GM18519 (cell line): ENCODE data around the gene LGALS3.

Source experiments
- ATAC-seq: cut with Tn5 transposase; IDR thresholded peaks from one replicate; pipeline ENCODE4 v1.9.1; 2021; ENCODE audit warnings: mild to moderate bottlenecking, moderate library complexity; ENCODE audit not compliant: unreplicated experiment, low FRiP score

LGALS3 gene

GRCh38 chr14:55111122-55111708, 17.8 kb upstream of the LGALS3 start:
- no peak for ATAC-seq

- ATAC-seq, result no peak
Observed at GRCh38 chr14:55114720-55115119, 14.3 kb upstream of the LGALS3 start.

- no peak for ATAC-seq
Observed at GRCh38 chr14:55115460-55115859, 13.6 kb upstream of the LGALS3 start.

- ATAC-seq, result no peak
Observed at GRCh38 chr14:55115861-55116245, 13.2 kb upstream of the LGALS3 start.

GRCh38 chr14:55116246-55117030, 12.6 kb upstream of the LGALS3 start:
- ATAC-seq, result no peak

- no peak for ATAC-seq
Observed at GRCh38 chr14:55117803-55118441, 11.1 kb upstream of the LGALS3 start.

GRCh38 chr14:55118761-55119160, 10.3 kb upstream of the LGALS3 start:
- no peak for ATAC-seq

- no peak for ATAC-seq
Observed at GRCh38 chr14:55120571-55121495, 8.2 kb upstream of the LGALS3 start.

- ATAC-seq, result no peak
Observed at GRCh38 chr14:55121628-55122439, 7.2 kb upstream of the LGALS3 start.

GRCh38 chr14:55122440-55122986, 6.5 kb upstream of the LGALS3 start:
- ATAC-seq, result no peak

- no peak for ATAC-seq
Observed at GRCh38 chr14:55123101-55123500, 6.0 kb upstream of the LGALS3 start.

- no peak for ATAC-seq
Observed at GRCh38 chr14:55123852-55124639, 5.0 kb upstream of the LGALS3 start.

- no peak for ATAC-seq
Observed at GRCh38 chr14:55124774-55125386, 4.2 kb upstream of the LGALS3 start.

- no peak for ATAC-seq
Observed at GRCh38 chr14:55125403-55125802, 3.6 kb upstream of the LGALS3 start.

GRCh38 chr14:55126034-55126433, 3.0 kb upstream of the LGALS3 start:
- ATAC-seq, result no peak

GRCh38 chr14:55126932-55127459, 2.1 kb upstream of the LGALS3 start:
- ATAC-seq, result no peak

GRCh38 chr14:55127460-55127951, 1.5 kb upstream of the LGALS3 start:
- no peak for ATAC-seq
